HepG2 (cell line): ENCODE measurements around the gene SRBD1. TPM values are rescaled to one million over a fixed set of nuclear protein-coding genes. Genes with fewer than 3 reads are reported as not detected.

ENCODE experiments used
- ATAC-seq: fragments of 200-7000 bp; cut with Tn5 transposase; 3 replicates; pipeline ENCODE4 v1.9.1; 2020; ENCODE audit warnings: mild to moderate bottlenecking, moderate library complexity
- BruUV-seq: library from RNA; stranded (reverse); fragments of 400-500 nt; replicated peaks from 2 replicates; lab custom pipeline; 2021; lab: Mats Ljungman, UMichigan
- CTCF ChIA-PET: fragments of 300-600 bp; formaldehyde crosslinking; extraction: SDS; loops from one replicate; lab custom pipeline; 2021; ENCODE audit warnings: low total read pairs, inconsistent platforms, low intra/inter-chr PET ratio; lab: Yijun Ruan, JAX
- POLR2A ChIA-PET: fragments of 350-600 bp; sonication (Branson Sonifier 250); formaldehyde crosslinking; loops from one replicate; lab custom pipeline; 2020; ENCODE audit warnings: antibody characterized with exemption, inconsistent platforms; lab: Yijun Ruan, JAX
- DNase-seq: peaks from one replicate; pipeline ENCODE4 v3.0.0-alpha.2; 2015; ENCODE audit warnings: low spot score
- FAIRE-seq: peaks from 3 replicates; lab custom pipeline; 2011; peaks lifted over from hg19 to GRCh38; lab: Jason Lieb, UNC
- H2AFZ ChIP-seq: one replicate; pipeline ENCODE4 v1.6.1; 2011; ENCODE audit warnings: low read length, inconsistent platforms
- H3K27ac ChIP-seq: fragments of 300-600 bp; 3 replicates; pipeline ENCODE4 v1.8.0; 2011; ENCODE audit warnings: mixed run types, mild to moderate bottlenecking, mixed read lengths, low read length, inconsistent platforms; ENCODE audit not compliant: insufficient read depth; ENCODE audit errors: extremely low read length
- H3K27me3 ChIP-seq, 2 experiments: fragments of 200-600 bp in 1 of 2; 2 replicates in 1 of 2; 3 replicates in 1 of 2; pipeline versions ENCODE4 v1.6.0 to v1.8.0; 2011; ENCODE audit warnings: low read length in 2 of 2, mild to moderate bottlenecking in 2 of 2, moderate library complexity in 2 of 2, inconsistent platforms in 1 of 2; ENCODE audit not compliant: insufficient read depth in 2 of 2, control insufficient read depth in 1 of 2
- H3K36me3 ChIP-seq, 2 experiments: fragments of 200-600 bp in 1 of 2; replicated peaks in 1 of 2; 2 replicates in 1 of 2; 3 replicates in 1 of 2; pipeline versions ENCODE4 v1.5.1 to v1.8.0; 2011; ENCODE audit warnings: low read length in 2 of 2, inconsistent platforms in 1 of 2; ENCODE audit not compliant: insufficient read depth in 2 of 2, control insufficient read depth in 1 of 2
- H3K4me1 ChIP-seq: 2 replicates; pipeline ENCODE4 v1.5.1; 2012; ENCODE audit warnings: low read length, inconsistent platforms; ENCODE audit not compliant: insufficient read depth
- H3K4me2 ChIP-seq: 2 replicates; pipeline ENCODE4 v1.6.0; 2011; ENCODE audit warnings: low read depth, low read length, inconsistent platforms
- H3K4me3 ChIP-seq, 3 experiments: fragments of 200-600 bp in 1 of 3; sonication (generic), shearing (Covaris generic) in 1 of 3; replicated peaks in 1 of 3; 2 replicates each; pipeline ENCODE4 v1.5.1; 2011 to 2016; ENCODE audit warnings: low read length in 3 of 3, inconsistent platforms in 2 of 3, low read depth in 2 of 3, mild to moderate bottlenecking in 2 of 3, control low read depth in 1 of 3, mixed read lengths in 1 of 3; ENCODE audit not compliant: insufficient read depth in 1 of 3
- H3K79me2 ChIP-seq: one replicate; pipeline ENCODE4 v1.6.1; 2011; ENCODE audit warnings: low read length, inconsistent platforms; ENCODE audit not compliant: insufficient read depth
- H3K9ac ChIP-seq: 2 replicates; pipeline ENCODE4 v1.6.0; 2011; ENCODE audit warnings: mild to moderate bottlenecking, low read depth, low read length, inconsistent platforms; ENCODE audit not compliant: insufficient read depth
- H3K9me3 ChIP-seq: 2 replicates; pipeline ENCODE4 v1.5.1; 2012; ENCODE audit warnings: mild to moderate bottlenecking, low read length
- H4K20me1 ChIP-seq: 2 replicates; pipeline ENCODE4 v1.6.0; 2011; ENCODE audit warnings: inconsistent platforms, mild to moderate bottlenecking, low read length, moderate library complexity; ENCODE audit not compliant: insufficient read depth
- BCL6 ChIP-seq: IDR thresholded peaks from 2 replicates; pipeline ENCODE4 v1.6.1; 2016; ENCODE audit warnings: missing genetic modification reagents, missing compliant biosample characterization
- GTF2F1 ChIP-seq: fragments of 150-350 bp; IDR thresholded peaks from 2 replicates; pipeline ENCODE4 v1.6.1; 2014; ENCODE audit warnings: low read length
- MAFG ChIP-seq: sonication (generic); formaldehyde crosslinking; IDR thresholded peaks from 2 replicates; pipeline ENCODE4 v1.5.1; 2020; ENCODE audit warnings: mild to moderate bottlenecking, missing genetic modification reagents
- NFIC ChIP-seq: IDR thresholded peaks from 2 replicates; pipeline ENCODE4 v1.6.1; 2012; ENCODE audit warnings: mild to moderate bottlenecking, low read length, inconsistent platforms
- REL ChIP-seq: sonication (generic); formaldehyde crosslinking; conservative IDR thresholded peaks from 2 replicates; pipeline ENCODE4 v1.8.0; 2022; ENCODE audit warnings: mild to moderate bottlenecking, missing genetic modification reagents, moderate library complexity
- STAG1 ChIP-seq: sonication (generic); formaldehyde crosslinking; IDR thresholded peaks from 2 replicates; pipeline ENCODE4 v1.4.0; 2020; ENCODE audit warnings: missing genetic modification reagents
- TCF7 ChIP-seq: sonication (generic); IDR thresholded peaks from 2 replicates; pipeline ENCODE4 v1.6.1; 2016; ENCODE audit warnings: antibody characterized with exemption, low read depth
- ZBTB8A ChIP-seq: sonication (generic); formaldehyde crosslinking; IDR thresholded peaks from 2 replicates; pipeline ENCODE4 v1.4.0; 2020; ENCODE audit warnings: mild to moderate bottlenecking, low read depth, missing genetic modification reagents, borderline replicate concordance
- ZMYM4 ChIP-seq: sonication (generic); formaldehyde crosslinking; IDR thresholded peaks from 2 replicates; pipeline ENCODE4 v1.8.1; 2023; ENCODE audit warnings: mild to moderate bottlenecking, missing genetic modification reagents
- ZNF451 ChIP-seq: sonication (generic); formaldehyde crosslinking; IDR thresholded peaks from 2 replicates; pipeline ENCODE4 v1.5.0; 2020; ENCODE audit warnings: mild to moderate bottlenecking, missing genetic modification reagents
- WGBS: methylation state at CpG from one replicate; pipeline ENCODE4 v1.1.6; 2017; ENCODE audit warnings: low lambda C conversion rate; 5-methylcytosine and 5-hydroxymethylcytosine counted together
- in situ Hi-C: cut with HindIII; loops from 2 replicates; pipeline ENCODE4 v1.10.0; 2017; ENCODE audit warnings: low pct_unique_long_range_greater_than_20kb; ENCODE audit not compliant: extremely low pct_ligation_motif_present
- intact Hi-C: fragments of 100-400 bp; cut with micrococcal nuclease; formaldehyde crosslinking; loops from one replicate; pipeline ENCODE4 v1.10.0; 2022; ENCODE audit not compliant: unreplicated experiment
- polyA plus RNA-seq, 8 experiments: library from polyadenylated mRNA; depleted of rRNA in 3 of 8; stranded (reverse) in 7 of 8; unstranded in 1 of 8; fragments of >200 nt; fragmentation: Illumina TruSeq in 4 of 8; extraction: Trizol in 4 of 8; gene quantifications; 2 replicates each; pipeline versions ENCODE4 v1.2.1 to v1.2.3, GENCODE V29; 2011 to 2016; ENCODE audit warnings: low read depth in 4 of 8, missing spikeins in 1 of 8, mixed read lengths in 1 of 8; ENCODE audit not compliant: insufficient read depth in 1 of 8
- total RNA-seq, 5 experiments: library from RNA; depleted of rRNA; stranded (reverse); fragments of >200 nt; fragmentation: Illumina TruSeq; extraction: Trizol; gene quantifications; 2 replicates each; pipeline ENCODE4 v1.2.3, GENCODE V29; 2016; ENCODE audit warnings: low read depth in 1 of 5
- TF ChIP-seq, protein P1 (sequence below): sonication (generic); formaldehyde crosslinking; conservative IDR thresholded peaks from 2 replicates; pipeline ENCODE4 v1.8.0; 2022; ENCODE audit warnings: mild to moderate bottlenecking, moderate library complexity, missing genetic modification reagents
- TF ChIP-seq, protein P2 (sequence below): sonication (generic); formaldehyde crosslinking; IDR thresholded peaks from 2 replicates; pipeline ENCODE4 v1.5.0; 2020; ENCODE audit warnings: mild to moderate bottlenecking, missing genetic modification reagents, moderate library complexity

Gene SRBD1
- total and polyA plus RNA-seq, 2 of the 13 experiments (the other 11 are each of a cell fraction or from before 2014, with no cell fraction given), result 3.2 to 23.9 TPM

DNA sequence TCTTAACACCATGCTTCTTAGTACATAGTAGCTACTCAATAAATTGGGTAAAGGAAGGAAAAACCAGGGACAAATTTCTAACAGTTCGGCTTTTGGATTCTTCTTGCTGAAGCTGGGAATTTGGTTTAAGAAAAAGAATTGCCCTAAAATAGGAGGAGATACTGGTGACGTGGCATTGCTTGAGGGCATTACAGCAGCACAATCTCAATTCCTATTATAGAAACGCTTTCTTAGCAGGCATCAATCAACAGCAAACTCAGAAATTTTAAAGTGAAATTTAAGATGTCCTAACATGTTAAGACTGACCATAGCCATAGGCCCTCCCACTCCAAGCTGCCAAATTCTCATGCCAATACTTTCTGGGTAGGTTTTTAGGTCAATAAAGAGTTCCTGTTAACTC, 169.5 kb downstream of the SRBD1 start (continued):
- TF ChIP-seq ZMYM4 (CRISPR knock-in tag) (no peak), MAFG (no peak), BCL6 (CRISPR knock-in tag) (no peak), ZBTB8A (CRISPR knock-in tag) (no peak), GTF2F1 (no peak)
- TF ChIP-seq, protein P1, sequence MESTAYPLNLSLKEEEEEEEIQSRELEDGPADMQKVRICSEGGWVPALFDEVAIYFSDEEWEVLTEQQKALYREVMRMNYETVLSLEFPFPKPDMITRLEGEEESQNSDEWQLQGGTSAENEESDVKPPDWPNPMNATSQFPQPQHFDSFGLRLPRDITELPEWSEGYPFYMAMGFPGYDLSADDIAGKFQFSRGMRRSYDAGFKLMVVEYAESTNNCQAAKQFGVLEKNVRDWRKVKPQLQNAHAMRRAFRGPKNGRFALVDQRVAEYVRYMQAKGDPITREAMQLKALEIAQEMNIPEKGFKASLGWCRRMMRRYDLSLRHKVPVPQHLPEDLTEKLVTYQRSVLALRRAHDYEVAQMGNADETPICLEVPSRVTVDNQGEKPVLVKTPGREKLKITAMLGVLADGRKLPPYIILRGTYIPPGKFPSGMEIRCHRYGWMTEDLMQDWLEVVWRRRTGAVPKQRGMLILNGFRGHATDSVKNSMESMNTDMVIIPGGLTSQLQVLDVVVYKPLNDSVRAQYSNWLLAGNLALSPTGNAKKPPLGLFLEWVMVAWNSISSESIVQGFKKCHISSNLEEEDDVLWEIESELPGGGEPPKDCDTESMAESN, result no peak

DNA sequence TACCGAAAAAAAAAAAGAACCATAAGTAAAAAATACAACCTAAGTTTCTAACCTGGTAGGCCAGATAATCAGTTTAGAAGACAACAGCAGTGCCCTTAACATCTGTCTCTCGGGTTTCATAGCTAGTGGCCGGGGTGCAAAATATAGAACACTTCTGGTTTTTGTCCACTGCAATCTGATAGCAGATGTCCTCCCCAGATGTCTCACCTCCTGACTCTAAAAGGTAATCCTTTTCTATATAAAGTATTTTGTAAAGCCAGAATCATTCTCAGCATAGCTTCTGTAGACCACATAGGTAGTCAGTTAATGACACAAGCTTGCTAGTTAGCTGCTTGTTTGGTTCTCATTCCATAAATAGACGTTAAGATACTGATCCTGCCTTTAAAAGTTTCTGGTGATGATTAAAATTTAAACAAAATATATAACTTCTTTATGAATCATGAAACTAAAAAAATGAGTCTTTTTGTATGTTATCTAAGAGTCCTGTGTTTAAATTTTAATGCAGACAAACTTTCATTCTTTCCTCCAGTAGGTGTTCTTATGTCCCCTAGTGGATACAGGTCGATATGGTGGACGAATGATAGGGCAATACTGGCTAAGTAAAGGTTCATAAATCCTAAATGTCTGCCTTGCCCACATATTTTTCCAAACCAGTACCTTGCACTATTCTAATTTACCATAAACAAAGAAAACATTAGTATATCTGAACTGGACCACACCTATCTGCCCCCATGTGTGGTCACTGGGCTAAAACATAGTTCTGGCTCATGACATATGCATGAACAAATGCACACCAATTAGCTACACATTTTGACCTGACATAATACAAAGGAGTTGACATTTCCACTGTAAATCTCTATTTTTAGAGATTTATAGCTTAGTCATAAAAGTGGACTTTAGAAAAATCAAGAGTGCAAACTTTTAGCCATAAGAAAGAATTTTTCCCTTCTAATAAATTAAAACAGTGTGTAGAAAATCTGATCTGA, 171.0 kb downstream of the SRBD1 start:
- in situ Hi-C loops (no loop called here), intact Hi-C loops (no loop called here)
- H3K79me2 ChIP-seq, result no peaks in the 10 kb centered on the region
- peaks cover 10% of the 10 kb centered on the region; the same call in 1 of the 2 replicates for H3K4me1 ChIP-seq
- no peaks in the 10 kb centered on the region for H4K20me1 ChIP-seq
- no peaks in the 10 kb centered on the region for H3K9me3 ChIP-seq
- no peaks in the 10 kb centered on the region for H3K27me3 ChIP-seq
- no peak overlapping the region for H3K4me2 ChIP-seq
- FAIRE-seq (no peak), DNase-seq (peak; percentile 17), ATAC-seq (no peak)
- WGBS, result 95% methylated on average over 6 of the region's 6 CpGs
- no peaks in the 10 kb centered on the region; a peak in 2 of 5 replicates for H3K36me3 ChIP-seq
- no peak overlapping the region for H3K27ac ChIP-seq
- no TSS peak for BruUV-seq
- H3K4me3 ChIP-seq, result no peak overlapping the region
- no peak overlapping the region for H3K9ac ChIP-seq
- ChIA-PET CTCF (no interaction called here), POLR2A (no interaction called here)
- H2AFZ ChIP-seq, result no peak overlapping the region
- TF ChIP-seq TCF7 (no peak), STAG1 (CRISPR knock-in tag) (peak; percentile 53), REL (no peak), ZNF451 (CRISPR knock-in tag) (no peak), NFIC (no peak)
- TF ChIP-seq, protein P2, sequence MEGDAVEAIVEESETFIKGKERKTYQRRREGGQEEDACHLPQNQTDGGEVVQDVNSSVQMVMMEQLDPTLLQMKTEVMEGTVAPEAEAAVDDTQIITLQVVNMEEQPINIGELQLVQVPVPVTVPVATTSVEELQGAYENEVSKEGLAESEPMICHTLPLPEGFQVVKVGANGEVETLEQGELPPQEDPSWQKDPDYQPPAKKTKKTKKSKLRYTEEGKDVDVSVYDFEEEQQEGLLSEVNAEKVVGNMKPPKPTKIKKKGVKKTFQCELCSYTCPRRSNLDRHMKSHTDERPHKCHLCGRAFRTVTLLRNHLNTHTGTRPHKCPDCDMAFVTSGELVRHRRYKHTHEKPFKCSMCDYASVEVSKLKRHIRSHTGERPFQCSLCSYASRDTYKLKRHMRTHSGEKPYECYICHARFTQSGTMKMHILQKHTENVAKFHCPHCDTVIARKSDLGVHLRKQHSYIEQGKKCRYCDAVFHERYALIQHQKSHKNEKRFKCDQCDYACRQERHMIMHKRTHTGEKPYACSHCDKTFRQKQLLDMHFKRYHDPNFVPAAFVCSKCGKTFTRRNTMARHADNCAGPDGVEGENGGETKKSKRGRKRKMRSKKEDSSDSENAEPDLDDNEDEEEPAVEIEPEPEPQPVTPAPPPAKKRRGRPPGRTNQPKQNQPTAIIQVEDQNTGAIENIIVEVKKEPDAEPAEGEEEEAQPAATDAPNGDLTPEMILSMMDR (CRISPR knock-in tag), result peak; percentile 36
